Hepatocyte (in vitro differentiated cells): Measurements from ENCODE around the gene ANKRD11. TPM values are rescaled to one million over a fixed set of nuclear protein-coding genes. Genes with fewer than 3 reads are reported as not detected.

Source experiments
- DNase-seq: peaks from one replicate; pipeline ENCODE4 v3.0.0-alpha.2; 2016; ENCODE audit warnings: low spot score
- H2AFZ ChIP-seq: fragments of 200-600 bp; sonication (generic); 2 replicates; pipeline ENCODE4 v1.6.0; 2016; ENCODE audit warnings: antibody characterized with exemption, mild to moderate bottlenecking
- H3K27ac ChIP-seq: fragments of 200-600 bp; sonication (generic); 2 replicates; pipeline ENCODE4 v1.5.1; 2016; ENCODE audit warnings: mild to moderate bottlenecking
- H3K27me3 ChIP-seq: fragments of 200-600 bp; sonication (generic); 2 replicates; pipeline ENCODE4 v1.6.1; 2016
- H3K36me3 ChIP-seq: fragments of 200-600 bp; sonication (generic); replicated peaks from 2 replicates; pipeline ENCODE4 v1.5.1; 2016; ENCODE audit warnings: low read depth; ENCODE audit not compliant: insufficient read depth
- H3K4me1 ChIP-seq: fragments of 200-600 bp; sonication (generic); 2 replicates; pipeline ENCODE4 v1.5.1; 2016; ENCODE audit warnings: mild to moderate bottlenecking, moderate library complexity; ENCODE audit not compliant: insufficient read depth
- H3K4me2 ChIP-seq: fragments of 200-600 bp; sonication (generic); 2 replicates; pipeline ENCODE4 v1.6.0; 2016
- H3K4me3 ChIP-seq: fragments of 200-600 bp; sonication (generic); 2 replicates; pipeline ENCODE4 v1.5.1; 2016; ENCODE audit warnings: mild to moderate bottlenecking
- H3K79me2 ChIP-seq: fragments of 200-600 bp; sonication (generic); 2 replicates; pipeline ENCODE4 v1.6.0; 2017; ENCODE audit warnings: mild to moderate bottlenecking
- H3K9me2 ChIP-seq: fragments of 200-600 bp; sonication (generic); replicated peaks from 2 replicates; pipeline ENCODE4 v1.6.0; 2017; ENCODE audit warnings: mild to moderate bottlenecking; ENCODE audit not compliant: insufficient read depth
- H3K9me3 ChIP-seq: fragments of 200-600 bp; sonication (generic); 2 replicates; pipeline ENCODE4 v1.5.1; 2016; ENCODE audit warnings: low read depth, mild to moderate bottlenecking
- H4K20me1 ChIP-seq: fragments of 200-600 bp; sonication (generic); 2 replicates; pipeline ENCODE4 v1.6.0; 2016; ENCODE audit warnings: mild to moderate bottlenecking; ENCODE audit not compliant: insufficient read depth, poor library complexity, severe bottlenecking
- CTCF ChIP-seq: fragments of 200-600 bp; sonication (generic); IDR thresholded peaks from 2 replicates; pipeline ENCODE4 v1.5.1; 2016; ENCODE audit warnings: antibody characterized with exemption, mild to moderate bottlenecking; ENCODE audit not compliant: poor library complexity
- EZH2 ChIP-seq: fragments of 200-600 bp; sonication (generic); IDR thresholded peaks from 2 replicates; pipeline ENCODE4 v1.6.1; 2016; ENCODE audit warnings: antibody characterized with exemption, mild to moderate bottlenecking, borderline replicate concordance
- EZH2phosphoT487 ChIP-seq: fragments of 200-600 bp; sonication (generic); IDR thresholded peaks from one replicate; pipeline ENCODE4 v1.6.1; 2018; ENCODE audit warnings: antibody characterized with exemption, mild to moderate bottlenecking, low read depth, moderate library complexity; ENCODE audit not compliant: unreplicated experiment, severe bottlenecking
- WGBS: methylation state at CpG from one replicate; pipeline ENCODE4 v1.1.6; 2016; ENCODE audit warnings: low lambda C conversion rate; ENCODE audit errors: missing lambda C conversion rate; 5-methylcytosine and 5-hydroxymethylcytosine counted together
- polyA plus RNA-seq: library from polyadenylated mRNA; unstranded; fragments of >200 nt; fragmentation: Nextera tagmentation; extraction: Ambion mirVana; gene quantifications from 2 replicates; pipeline ENCODE4 v1.2.1, GENCODE V29; 2016
- total RNA-seq: library from RNA; depleted of rRNA; stranded (reverse); fragments of >200 nt; gene quantifications from 2 replicates; pipeline ENCODE4 v1.2.3, GENCODE V29; 2014

Gene ANKRD11
- total and polyA plus RNA-seq, 2 experiments from 2014 or later, result 48.7 to 130 TPM

GRCh38 chr16:89344458-89344834 lies 145.9 kb downstream of the ANKRD11 start:
- peaks cover 99% of the 10 kb centered on the region for H4K20me1 ChIP-seq
- no peaks in the 10 kb centered on the region for H3K9me2 ChIP-seq
- H3K4me3 ChIP-seq, result no peak overlapping the region
- H3K4me2 ChIP-seq, result peak overlapping the region; percentile 66
- peaks cover 100% of the 10 kb centered on the region for H3K79me2 ChIP-seq
- WGBS, result 64% methylated on average over 15 of the region's 15 CpGs
- no peak overlapping the region for H2AFZ ChIP-seq
- H3K27ac ChIP-seq, result peak overlapping the region; percentile 89
- DNase-seq, result no peak
- H3K27me3 ChIP-seq, result no peaks in the 10 kb centered on the region
- peaks cover 32% of the 10 kb centered on the region for H3K4me1 ChIP-seq
- TF ChIP-seq EZH2phosphoT487 (no peak), EZH2 (no peak), CTCF (no peak)
- no peaks in the 10 kb centered on the region for H3K36me3 ChIP-seq
- no peaks in the 10 kb centered on the region for H3K9me3 ChIP-seq

- no peak overlapping the region for H3K4me3 ChIP-seq
- peak overlapping the region; percentile 89 for H3K27ac ChIP-seq
- 61% methylated on average over 36 of the region's 36 CpGs for WGBS
- no peaks in the 10 kb centered on the region for H3K27me3 ChIP-seq
- no peak overlapping the region for H2AFZ ChIP-seq
- H3K4me1 ChIP-seq, result peaks cover 38% of the 10 kb centered on the region
- H3K4me2 ChIP-seq, result peak overlapping the region; percentile 66
- no peaks in the 10 kb centered on the region for H3K9me2 ChIP-seq
- no peaks in the 10 kb centered on the region for H3K9me3 ChIP-seq
- TF ChIP-seq EZH2phosphoT487 (no peak), CTCF (no peak), EZH2 (no peak)
- peak; percentile 69 for DNase-seq
- H3K79me2 ChIP-seq, result peaks cover 100% of the 10 kb centered on the region
- no peaks in the 10 kb centered on the region for H3K36me3 ChIP-seq
- peaks cover 100% of the 10 kb centered on the region for H4K20me1 ChIP-seq
Measured at GRCh38 chr16:89343501-89344457, 146.6 kb downstream of the ANKRD11 start.

GRCh38 chr16:89341697-89342694 lies 148.4 kb downstream of the ANKRD11 start:
- H3K4me2 ChIP-seq, result no peak overlapping the region
- no peaks in the 10 kb centered on the region for H3K9me2 ChIP-seq
- H4K20me1 ChIP-seq, result peaks cover 99% of the 10 kb centered on the region
- H2AFZ ChIP-seq, result no peak overlapping the region
- no peak for DNase-seq
- TF ChIP-seq CTCF, result no peak
- TF ChIP-seq EZH2, result no peak
- TF ChIP-seq EZH2phosphoT487, result no peak
- H3K79me2 ChIP-seq, result peaks cover 100% of the 10 kb centered on the region
- no peaks in the 10 kb centered on the region for H3K9me3 ChIP-seq
- no peaks in the 10 kb centered on the region for H3K36me3 ChIP-seq
- peaks cover 39% of the 10 kb centered on the region for H3K4me1 ChIP-seq
- no peak overlapping the region for H3K4me3 ChIP-seq
- WGBS, result 87% methylated on average over 33 of the region's 35 CpGs
- no peaks in the 10 kb centered on the region for H3K27me3 ChIP-seq
- H3K27ac ChIP-seq, result peak overlapping the region; percentile 89
